Stimulated activated CD4-positive, alpha-beta T cell treated with anti-CD3 and anti-CD28 coated beads, Interleukin-12 subunit alpha, Interleukin-12 subunit beta, amount 100 ng/mL, for 48 hours (primary cell): ENCODE results near the gene PPP6C.
A peak's percentile ranks its signal among the peaks of the same experiment; 100 is the strongest.
"Not testable (repeated sequence)": the region's sequence is repeated elsewhere in the genome, so short reads cannot be mapped to it uniquely, and the experiment has no call there.

Source experiments
- DNase-seq, 3 donors: peaks; one replicate each; pipeline ENCODE4 v3.0.0-alpha.2; 2020; ENCODE audit warnings: low read depth in 2 of 3, low spot score in 1 of 3

The PPP6C gene

GRCh38 chr9:125183054-125183453 is 6.5 kb downstream of the PPP6C start:
- DNase-seq = no peak

GRCh38 chr9:125181756-125182155 is 7.8 kb downstream of the PPP6C start:
- not testable (repeated sequence) for DNase-seq

GRCh38 chr9:125180876-125181275 is 8.7 kb downstream of the PPP6C start:
- no peak for DNase-seq

- not testable (repeated sequence) for DNase-seq
Observed at GRCh38 chr9:125179776-125180175, 9.8 kb downstream of the PPP6C start.

GRCh38 chr9:125177888-125178287 is 11.7 kb downstream of the PPP6C start:
- DNase-seq = no peak

GRCh38 chr9:125176636-125177035 is 13.0 kb downstream of the PPP6C start:
- DNase-seq = no peak

GRCh38 chr9:125172031-125172755 is 17.4 kb downstream of the PPP6C start:
- no peak for DNase-seq

- DNase-seq = no peak
Observed at GRCh38 chr9:125169895-125170294, 19.7 kb downstream of the PPP6C start.

- no peak for DNase-seq
Observed at GRCh38 chr9:125166762-125167161, 22.8 kb downstream of the PPP6C start.

- not testable (repeated sequence) for DNase-seq
Observed at GRCh38 chr9:125162891-125163290, 26.7 kb downstream of the PPP6C start.

GRCh38 chr9:125161284-125161918 is 28.2 kb downstream of the PPP6C start:
- DNase-seq = no peak

GRCh38 chr9:125160750-125161149 is 28.9 kb downstream of the PPP6C start:
- no peak for DNase-seq

- DNase-seq = no peak
Observed at GRCh38 chr9:125156551-125156950, 33.1 kb downstream of the PPP6C start.

- DNase-seq = no peak
Observed at GRCh38 chr9:125153712-125154367, 35.8 kb downstream of the PPP6C start.

GRCh38 chr9:125151730-125152129 is 37.9 kb downstream of the PPP6C start:
- DNase-seq = no peak

- DNase-seq = no peak
Observed at GRCh38 chr9:125150349-125151245, 39.0 kb downstream of the PPP6C start.

GRCh38 chr9:125147401-125147951 is 42.1 kb downstream of the PPP6C start:
- no peak for DNase-seq

GRCh38 chr9:125146247-125146646 is 43.4 kb downstream of the PPP6C start:
- DNase-seq = no peak

GRCh38 chr9:125145425-125145824 is 44.2 kb downstream of the PPP6C start:
- no peak for DNase-seq

- DNase-seq = peak; percentile 97 to 99 (median 98)
Observed at GRCh38 chr9:125143377-125144090, 46.1 kb downstream of the PPP6C start, which contains the start of gene SCAI. TSS of gene SCAI (minus strand) at chr9:125143528. CDS start at chr9:125143437, 91 bp downstream.
